HG03175 (cell line): Measurements from ENCODE around the gene COL12A1.

Source experiments
- ATAC-seq: cut with Tn5 transposase; IDR thresholded peaks from one replicate; pipeline ENCODE4 v1.9.1; 2021; ENCODE audit warnings: mild to moderate bottlenecking, moderate library complexity; ENCODE audit not compliant: unreplicated experiment

Gene COL12A1

DNA sequence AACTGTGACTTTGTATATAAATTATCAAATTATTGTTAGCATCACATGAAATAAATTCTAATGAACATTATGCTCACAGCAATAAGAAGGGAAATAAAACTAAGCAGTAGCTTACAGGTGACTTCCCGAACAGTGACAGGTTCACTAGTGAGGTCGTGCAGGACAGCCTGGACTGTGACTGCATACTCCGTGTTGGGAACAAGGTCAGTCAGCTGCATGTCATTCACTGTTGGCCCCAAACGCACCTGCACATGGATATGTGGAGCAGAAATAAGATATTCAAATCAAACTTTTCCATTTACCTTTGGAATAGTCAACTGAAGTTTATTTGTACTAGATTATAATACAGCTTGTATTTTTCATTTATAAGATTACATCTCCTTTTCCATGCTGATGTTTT is 60.6 kb downstream of the COL12A1 start:
- no peak for ATAC-seq

DNA sequence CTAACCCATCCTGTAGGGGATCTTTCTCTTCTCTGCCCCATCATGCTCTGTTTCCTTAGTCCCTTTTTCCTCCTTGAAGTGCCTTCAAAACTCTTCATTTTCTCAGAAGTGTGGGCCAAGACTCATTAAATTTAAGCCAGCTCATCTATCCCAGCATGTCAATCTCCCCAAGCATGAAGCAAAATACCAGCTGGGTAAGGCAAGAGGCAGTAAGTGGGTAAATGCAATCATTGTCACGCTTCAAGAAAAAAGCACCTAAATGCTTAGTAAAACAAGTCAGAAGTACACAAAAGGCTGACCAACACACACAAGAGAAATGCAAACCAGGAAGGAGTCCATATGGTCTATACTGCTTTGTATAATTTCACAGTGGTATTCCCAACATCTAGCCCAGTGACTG is 61.5 kb downstream of the COL12A1 start:
- no peak for ATAC-seq

DNA sequence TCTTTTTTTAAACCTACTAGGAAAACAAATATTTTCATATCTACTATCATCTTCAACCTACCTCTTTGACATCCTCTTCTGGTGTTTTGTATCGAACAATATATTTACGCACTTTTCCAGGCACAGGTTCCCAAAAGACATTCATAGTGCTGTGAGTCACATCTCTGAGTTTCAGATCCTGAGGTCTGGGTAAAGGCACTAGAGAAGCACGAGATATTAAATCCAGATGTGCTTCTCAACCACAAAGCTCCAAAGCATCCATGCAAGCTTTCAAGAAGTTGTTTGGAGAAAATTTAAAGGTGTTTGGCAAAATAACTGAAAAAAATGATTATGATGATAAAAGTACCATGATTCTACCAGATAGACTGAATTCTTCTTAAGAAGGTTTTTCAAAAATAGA is 62.7 kb downstream of the COL12A1 start:
- ATAC-seq = no peak

DNA sequence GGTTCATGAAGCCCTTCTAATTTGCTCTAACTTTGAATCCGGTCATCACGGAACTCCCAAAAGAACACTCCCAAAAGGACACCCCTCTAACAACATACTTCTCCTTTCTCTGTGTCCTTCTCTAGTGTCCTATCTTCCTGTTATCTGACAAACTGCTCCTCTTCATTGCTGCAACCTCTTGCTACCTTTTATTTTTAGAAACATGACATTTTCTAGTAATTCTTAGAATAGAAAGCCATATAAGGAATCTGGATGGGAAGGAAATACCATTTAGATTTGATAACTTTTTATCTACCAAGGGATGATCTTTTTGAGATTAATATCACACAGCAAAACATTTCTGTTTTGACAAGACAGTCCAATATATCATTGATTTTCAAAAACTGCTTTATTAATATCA is 63.1 kb downstream of the COL12A1 start:
- ATAC-seq = no peak

DNA sequence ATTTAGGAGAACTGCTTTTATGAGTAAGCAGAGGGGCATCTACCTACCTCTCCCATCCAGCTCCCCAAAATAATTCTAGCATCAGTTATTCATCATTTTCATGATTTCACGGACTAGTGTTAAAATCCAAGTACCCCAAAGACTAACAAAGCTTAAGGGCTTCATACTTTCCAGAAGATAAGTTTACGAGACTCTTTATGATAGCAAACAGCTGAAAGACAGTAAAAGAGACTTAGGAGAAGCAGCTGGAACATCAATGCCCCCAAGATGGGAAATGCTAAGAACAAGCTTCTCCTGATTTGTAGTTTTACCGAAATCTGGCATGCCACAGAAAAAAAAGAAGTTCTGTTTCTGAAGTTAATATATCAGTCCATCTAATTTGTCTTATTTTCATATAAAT is 70.0 kb downstream of the COL12A1 start:
- no peak for ATAC-seq

DNA sequence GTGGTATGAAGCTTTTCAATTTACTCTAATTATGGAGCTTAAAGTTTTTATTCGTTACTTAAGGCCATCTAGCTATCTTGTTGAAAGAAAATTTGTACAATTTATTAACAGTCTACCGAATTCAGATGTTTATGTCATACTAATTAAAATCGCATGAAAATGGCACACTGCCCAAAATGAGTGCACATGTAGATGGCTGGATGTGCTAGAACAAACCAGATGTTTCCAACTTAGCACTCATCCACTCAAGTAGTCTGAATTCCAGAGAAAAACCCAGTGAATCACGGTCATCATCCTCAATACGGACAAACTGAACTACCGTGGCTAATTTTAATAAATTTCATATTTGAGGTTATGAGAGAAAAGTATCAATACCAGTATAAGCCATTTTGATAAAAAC is 70.4 kb downstream of the COL12A1 start:
- no peak for ATAC-seq

DNA sequence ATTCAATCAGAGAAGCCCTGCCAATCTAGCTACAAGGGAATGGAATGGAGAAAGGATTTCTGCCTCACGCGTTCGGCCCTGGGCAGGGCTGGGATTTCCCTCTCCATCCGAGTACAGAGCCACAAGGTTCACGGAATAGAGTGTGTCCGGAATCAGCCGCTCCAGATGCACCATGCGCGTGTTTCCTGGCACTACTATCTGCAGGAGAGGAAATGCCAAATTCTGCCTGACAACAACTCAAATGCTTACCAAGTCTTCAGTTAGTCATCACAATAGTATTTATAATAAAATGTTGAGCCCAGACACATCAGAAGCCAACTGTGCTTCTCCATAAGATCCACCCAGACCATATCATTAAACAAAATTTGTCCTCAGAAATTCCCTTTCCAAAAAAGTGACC is 75.1 kb downstream of the COL12A1 start:
- ATAC-seq = no peak

DNA sequence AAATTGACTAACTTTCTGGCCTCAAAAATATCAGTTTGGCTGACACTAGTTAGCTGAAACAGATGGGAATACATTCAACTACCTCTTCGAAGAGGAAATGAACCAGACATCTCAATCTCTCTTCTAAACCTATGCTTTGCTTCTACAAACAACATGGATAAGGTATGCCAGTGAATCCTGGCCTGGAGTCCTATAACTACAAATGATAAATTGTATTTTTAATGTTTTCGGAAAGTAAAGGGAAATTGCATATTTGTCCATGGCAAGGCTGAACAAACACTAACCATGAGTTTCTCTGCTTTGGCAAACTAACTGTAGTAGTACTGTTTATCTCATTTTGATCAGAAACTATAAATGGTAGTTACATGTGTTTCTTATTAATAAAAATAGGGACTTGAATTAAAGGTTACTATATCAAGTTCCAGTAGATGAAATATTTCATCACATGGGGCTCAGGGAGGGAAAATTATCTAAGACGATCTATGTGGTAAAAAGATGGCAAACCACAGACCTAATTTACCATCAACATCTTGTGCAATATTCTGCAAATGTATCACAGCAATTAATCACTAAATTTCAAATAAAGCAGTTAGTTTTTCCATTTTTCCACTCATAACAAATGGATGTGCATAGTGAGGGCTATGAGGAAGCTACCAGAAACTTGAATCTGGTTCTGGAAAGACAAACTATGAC is 76.8 kb downstream of the COL12A1 start:
- ATAC-seq = no peak

DNA sequence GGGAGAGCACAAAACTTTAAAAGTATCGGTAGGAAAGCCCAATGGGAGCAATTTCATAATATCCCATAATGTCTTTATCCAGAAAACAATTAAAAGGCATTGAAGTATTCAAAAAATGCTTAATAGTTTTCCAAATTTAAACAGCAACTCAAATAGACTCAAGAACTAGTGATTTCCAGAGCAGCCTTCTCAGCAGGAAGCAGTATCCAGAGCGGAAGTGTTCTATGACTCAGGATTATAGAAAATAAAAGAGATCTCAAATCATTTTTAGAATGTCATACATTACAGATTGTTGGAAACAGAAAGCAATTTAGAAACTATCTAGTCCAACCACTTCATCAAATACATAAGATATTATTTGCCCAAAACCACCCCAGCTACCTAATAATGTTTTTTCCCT is 79.3 kb downstream of the COL12A1 start:
- ATAC-seq = no peak

DNA sequence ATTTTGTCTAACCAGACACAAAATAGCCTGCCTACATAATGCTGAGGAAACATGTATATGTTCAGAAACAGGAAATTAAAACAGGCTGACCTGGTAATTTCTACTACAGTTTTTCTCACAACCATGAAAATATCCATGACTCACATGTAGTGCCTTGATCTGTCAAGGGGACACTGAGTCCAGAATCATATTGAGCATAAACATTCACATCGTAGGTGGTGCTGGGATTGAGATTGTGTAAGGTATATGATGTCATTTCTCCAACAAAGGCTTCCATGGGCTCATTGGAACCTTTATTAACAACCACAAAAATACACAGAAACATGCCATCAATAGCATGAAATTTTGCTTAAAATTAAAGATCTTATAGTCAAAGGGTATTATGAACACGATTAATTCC is 80.9 kb downstream of the COL12A1 start:
- ATAC-seq = no peak

DNA sequence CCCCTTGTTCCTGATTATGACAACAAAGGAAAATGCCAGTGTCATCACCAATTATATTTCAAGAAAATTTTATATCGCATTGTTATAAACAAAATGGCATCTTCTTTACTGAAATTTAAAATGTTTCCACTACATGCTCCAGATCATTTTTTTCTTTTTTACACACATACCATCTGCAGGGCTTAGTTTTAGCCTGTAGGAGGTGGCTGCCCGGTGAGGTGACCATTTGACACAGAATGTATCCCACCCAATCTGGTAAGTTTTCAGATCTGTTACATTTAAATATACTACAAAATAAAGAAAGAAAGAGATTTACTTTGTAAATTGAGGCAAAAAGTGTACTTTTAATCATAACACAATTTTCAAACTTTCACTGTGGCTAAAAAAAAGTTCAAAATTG is 81.8 kb downstream of the COL12A1 start:
- ATAC-seq = no peak

DNA sequence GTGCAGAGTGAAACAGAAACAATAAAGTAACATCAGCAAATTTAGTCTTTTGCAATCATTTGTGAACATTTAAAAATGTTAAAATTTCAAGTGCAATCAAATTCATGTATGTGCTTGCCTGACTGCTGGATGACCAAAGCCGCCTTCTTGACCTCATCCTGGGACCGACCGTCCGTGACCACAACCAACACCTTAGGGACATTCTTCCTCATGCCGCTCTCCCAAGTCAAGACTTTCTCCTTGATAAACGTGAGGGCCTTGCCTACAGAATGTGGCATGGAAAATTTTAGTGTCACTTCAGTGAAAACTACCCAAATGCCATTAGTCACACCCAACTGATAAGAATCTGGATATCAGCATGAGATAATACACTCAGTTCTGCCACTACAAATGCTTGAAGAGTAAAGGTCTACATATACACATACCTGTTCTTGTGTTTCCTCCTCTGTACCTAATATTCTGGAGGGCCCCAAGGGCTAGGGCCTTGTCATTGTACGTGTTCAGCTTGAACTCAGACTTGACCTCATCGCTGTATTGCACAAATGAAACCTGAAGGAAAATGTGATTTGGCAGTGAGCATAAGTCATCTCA is 86.8 kb downstream of the COL12A1 start:
- no peak for ATAC-seq

DNA sequence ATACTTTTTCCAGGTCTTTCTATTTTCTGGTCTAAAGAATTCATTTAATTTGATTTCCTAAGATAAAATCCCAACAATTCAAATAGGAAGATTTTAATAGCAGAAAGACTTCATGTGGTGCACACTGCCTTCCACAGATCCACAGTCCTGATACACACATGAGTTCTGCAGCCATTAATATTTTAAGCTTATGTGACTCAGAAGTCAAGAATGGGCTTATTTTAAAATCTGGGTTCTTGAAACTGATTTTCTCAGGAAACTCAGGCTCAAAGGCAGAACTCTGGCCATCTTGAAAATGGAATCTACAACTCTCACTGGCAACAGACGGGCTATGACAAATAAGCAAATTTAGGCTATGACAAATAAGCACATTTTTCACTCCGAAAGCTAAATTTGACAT is 88.2 kb downstream of the COL12A1 start:
- no peak for ATAC-seq

DNA sequence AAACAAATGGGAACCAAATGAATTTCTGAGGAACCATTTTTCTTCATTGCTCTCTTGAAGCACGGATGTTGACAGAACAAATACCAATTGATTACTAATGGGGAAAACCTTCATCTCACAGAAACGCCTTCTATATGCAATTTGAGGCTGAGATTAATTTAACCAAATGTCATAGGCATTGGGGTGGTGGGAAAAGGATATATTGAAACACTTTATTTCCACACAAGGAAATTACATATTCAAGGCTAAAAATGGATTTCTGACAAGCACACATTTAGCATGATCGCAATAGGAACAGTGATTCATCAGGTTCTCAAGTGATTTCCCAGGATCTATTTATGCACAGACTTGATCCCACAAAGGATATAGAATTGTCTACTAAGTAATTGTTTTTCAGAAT is 88.9 kb downstream of the COL12A1 start:
- no peak for ATAC-seq

DNA sequence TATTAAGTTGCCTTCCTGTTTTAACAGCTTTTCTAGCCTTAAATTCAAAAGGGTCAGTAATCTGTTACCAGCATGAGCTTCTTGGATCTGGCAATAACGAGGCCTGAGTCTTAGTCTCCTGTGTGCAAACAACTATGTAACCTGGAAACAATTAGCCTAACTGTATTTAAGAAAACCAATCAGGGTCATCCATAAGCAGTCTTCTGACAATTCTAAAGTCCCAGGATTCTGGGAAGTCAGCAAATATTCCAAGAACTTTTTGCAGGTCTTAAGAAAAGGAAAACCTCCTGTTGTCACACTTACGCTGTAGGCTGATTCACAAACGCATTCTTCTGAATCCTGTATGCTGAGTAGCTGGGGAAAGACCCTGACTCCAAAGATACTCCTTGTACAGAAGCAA is 90.4 kb downstream of the COL12A1 start:
- ATAC-seq = no peak

DNA sequence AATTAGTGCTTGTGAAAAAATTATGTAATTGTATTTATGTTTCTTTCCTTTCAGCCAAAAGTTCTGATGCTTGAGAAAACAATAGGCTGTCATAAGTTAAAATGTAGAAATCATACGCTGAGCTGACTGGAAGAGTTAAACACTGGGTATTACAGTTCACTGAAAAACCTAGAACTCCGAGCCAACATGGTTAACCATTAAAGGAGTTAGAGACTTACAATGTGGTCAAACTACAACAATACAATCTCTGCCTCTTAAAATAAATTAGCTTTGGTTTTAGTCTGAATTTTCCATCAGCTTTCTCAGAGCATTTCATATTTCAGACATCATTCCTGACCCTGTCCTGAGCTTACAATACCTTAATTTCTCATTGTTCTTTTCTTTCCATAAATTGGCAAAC is 91.0 kb downstream of the COL12A1 start:
- ATAC-seq = no peak

DNA sequence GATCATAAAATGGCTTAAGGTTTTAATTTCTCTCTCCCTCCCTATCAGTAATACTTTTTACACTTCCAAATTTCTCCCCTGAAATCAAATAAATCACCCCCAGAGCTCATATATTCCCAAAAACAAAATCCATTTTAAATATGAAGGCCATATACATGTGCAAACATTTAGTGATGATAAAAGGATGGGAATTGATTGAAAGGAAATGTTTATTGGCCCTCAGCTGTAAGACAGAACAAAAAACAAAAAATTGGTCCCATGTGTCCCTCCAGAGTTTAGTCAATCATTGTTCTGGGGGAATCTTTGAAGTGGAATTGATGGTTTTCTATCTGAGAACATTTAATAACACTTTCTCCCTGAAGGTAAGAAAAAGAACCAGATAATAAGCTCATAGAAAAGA is 91.7 kb downstream of the COL12A1 start:
- ATAC-seq = no peak

DNA sequence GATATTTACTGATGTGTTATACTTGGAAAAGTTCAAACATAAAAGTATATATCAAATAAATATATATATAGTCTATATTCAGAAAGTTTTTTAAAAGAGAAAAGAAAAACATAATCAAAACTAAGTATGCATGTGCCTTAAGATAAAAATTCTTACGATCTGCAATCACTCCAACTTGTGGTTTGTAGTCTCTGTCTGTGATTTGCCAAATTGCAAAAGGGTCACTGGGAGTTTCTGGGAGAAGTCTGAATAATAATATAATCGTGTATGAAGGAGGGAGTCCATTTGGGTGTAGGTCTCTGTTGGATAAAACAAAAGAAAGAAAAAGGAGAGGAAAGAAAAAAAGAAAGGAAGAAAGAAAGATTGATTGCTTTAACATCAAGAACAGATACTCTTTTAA is 92.4 kb downstream of the COL12A1 start:
- ATAC-seq = no peak

DNA sequence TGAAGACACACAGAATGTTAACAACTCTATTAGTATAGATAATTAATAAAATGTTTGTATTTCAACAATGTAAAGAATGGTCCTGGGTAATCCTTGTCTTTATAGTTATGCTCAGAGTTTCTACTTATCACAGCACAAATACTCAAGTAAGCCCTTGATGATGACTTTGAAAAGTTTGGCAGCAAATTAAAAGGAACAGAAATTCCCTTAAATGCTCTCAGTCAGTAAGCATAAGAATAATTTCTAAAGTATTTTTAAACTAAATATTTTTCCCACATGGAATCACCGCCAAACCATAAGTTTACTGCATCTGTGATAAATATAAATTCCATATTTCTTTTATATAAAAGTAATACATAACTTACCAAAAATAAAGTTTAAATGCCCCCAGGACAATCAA is 96.1 kb downstream of the COL12A1 start:
- ATAC-seq = no peak

DNA sequence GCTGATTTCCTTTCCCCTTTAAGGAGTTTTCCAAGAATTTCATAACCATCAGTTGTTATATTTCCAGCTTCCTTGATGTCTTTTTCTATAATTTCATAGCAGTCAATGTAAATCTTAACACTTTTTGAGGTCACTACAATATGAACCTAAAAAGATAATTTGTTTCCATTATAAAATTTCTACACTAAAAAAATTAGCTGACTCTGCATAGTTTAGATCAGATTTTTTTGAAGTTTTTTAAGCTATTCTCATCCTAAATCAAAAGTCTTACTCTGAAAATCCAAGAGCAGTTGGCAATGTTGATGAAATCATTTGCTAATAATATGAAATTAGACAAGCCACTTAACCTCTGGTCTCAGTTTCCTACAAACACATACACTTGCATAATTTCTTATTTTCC is 96.8 kb downstream of the COL12A1 start:
- ATAC-seq = no peak

DNA sequence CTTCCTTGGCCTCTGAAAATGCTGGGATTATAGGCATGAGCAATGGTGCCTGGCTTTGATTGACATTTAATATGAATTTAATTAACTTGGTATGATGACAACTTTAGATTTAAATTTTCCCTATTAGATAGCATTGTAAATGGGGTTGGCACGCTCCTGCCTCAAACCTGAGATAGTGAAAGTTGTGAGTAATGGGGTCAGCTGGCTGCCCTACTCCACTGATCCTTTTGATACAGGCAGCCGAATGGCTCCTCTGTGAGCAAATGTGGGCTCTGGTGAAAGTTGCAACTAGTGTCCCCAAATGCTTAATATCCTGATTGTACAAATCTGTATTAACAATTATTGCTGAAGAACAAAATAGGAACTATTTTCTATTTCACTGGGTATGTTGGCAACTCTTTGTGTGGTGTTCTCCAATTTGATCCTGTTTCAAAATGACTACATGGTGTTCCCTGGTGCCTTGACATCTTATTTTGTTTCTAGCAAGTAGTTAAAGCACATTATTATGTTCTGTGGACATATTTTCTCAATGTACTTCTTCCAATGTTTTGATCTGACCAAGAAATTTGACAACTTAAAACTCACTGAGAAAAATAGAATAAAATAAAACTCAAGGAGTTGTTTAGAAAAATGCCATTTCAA is 97.4 kb downstream of the COL12A1 start:
- ATAC-seq = no peak

DNA sequence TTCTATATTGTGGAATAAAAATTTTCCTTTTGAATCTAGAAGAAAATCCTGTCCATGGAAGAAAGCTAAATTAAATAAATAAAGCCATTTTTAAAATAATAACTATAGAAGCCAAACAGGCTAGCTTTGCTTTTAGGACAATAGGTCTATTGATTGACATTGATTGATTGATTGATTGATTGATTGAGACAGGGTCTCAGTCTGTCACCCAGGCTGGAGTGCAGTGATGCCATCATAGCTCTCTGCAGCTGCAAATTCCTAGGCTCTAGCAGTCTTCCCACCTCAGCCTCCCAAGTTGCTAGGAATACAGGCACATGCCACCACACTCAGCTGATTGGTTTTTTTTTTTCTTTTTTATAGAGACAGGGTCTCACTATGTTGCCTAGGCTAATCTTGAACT is 97.9 kb downstream of the COL12A1 start:
- ATAC-seq = no peak

DNA sequence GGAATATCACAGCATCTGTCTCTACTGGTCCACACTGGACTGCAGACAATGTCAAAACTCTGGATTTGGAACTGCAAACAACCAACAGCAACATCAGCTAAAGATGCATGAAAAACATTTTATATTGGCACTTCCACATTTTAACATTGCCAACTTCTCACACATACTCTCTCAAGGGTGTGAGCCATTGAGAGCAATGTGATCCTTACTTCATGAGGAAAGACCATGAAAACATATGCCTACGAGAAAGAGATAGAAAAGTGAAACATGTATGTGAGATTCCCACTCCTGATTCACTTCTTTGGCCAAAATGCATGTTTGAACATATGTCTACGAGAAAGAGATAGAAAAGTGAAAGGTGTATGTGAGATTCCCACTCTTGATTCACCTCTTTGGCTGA is 99.4 kb downstream of the COL12A1 start:
- no peak for ATAC-seq
